Activated CD8-positive, alpha-beta memory T cell treated with anti-CD3 and anti-CD28 coated beads for 24 hours (primary cell): Measurements from ENCODE around the gene HLA-DOB.

ENCODE experiments used
- DNase-seq: peaks from one replicate; pipeline ENCODE4 v3.0.0-alpha.2; 2020

Gene HLA-DOB

GRCh38 chr6:32843331-32843978 is 26.7 kb upstream of the HLA-DOB start:
- no peak for DNase-seq

- DNase-seq, result peak; percentile 70
Observed at GRCh38 chr6:32842690-32843089, 25.9 kb upstream of the HLA-DOB start.

- DNase-seq, result no peak
Observed at GRCh38 chr6:32842021-32842650, 25.3 kb upstream of the HLA-DOB start.

- peak; percentile 74 for DNase-seq
Observed at GRCh38 chr6:32840604-32841246, 23.9 kb upstream of the HLA-DOB start.

- peak; percentile 57 for DNase-seq
Observed at GRCh38 chr6:32839356-32839755, 22.6 kb upstream of the HLA-DOB start.

GRCh38 chr6:32838114-32838958 is 21.5 kb upstream of the HLA-DOB start, which contains the start of gene TAP2:
TSS of gene TAP2 (minus strand) at chr6:32838739. CDS start at chr6:32838233, 506 bp downstream.
- peak; percentile 100 for DNase-seq

GRCh38 chr6:32837651-32838113 is 20.9 kb upstream of the HLA-DOB start:
- no peak for DNase-seq

- DNase-seq, result no peak
Observed at GRCh38 chr6:32836873-32837272, 20.1 kb upstream of the HLA-DOB start.

GRCh38 chr6:32835167-32835893 is 18.5 kb upstream of the HLA-DOB start:
- no peak for DNase-seq

GRCh38 chr6:32833664-32834063 is 16.9 kb upstream of the HLA-DOB start:
- no peak for DNase-seq

- DNase-seq, result no peak
Observed at GRCh38 chr6:32832535-32832934, 15.7 kb upstream of the HLA-DOB start.

GRCh38 chr6:32830936-32831335 is 14.1 kb upstream of the HLA-DOB start:
- DNase-seq, result no peak

- no peak for DNase-seq
Observed at GRCh38 chr6:32830017-32830416, 13.2 kb upstream of the HLA-DOB start.

- DNase-seq, result no peak
Observed at GRCh38 chr6:32829495-32829894, 12.7 kb upstream of the HLA-DOB start.

GRCh38 chr6:32827025-32827424 is 10.2 kb upstream of the HLA-DOB start:
- DNase-seq, result no peak

- no peak for DNase-seq
Observed at GRCh38 chr6:32825966-32826365, 9.2 kb upstream of the HLA-DOB start.

GRCh38 chr6:32819729-32820128 is 2.9 kb upstream of the HLA-DOB start:
- DNase-seq, result no peak

GRCh38 chr6:32818867-32819266 is 2.1 kb upstream of the HLA-DOB start:
- no peak for DNase-seq

GRCh38 chr6:32815996-32816395 is 806 bp downstream of the HLA-DOB start:
- no peak for DNase-seq

- no peak for DNase-seq
Observed at GRCh38 chr6:32815115-32815514, 1.7 kb downstream of the HLA-DOB start.

- no peak for DNase-seq
Observed at GRCh38 chr6:32814145-32814544, 2.7 kb downstream of the HLA-DOB start.

GRCh38 chr6:32809171-32809570 is 7.6 kb downstream of the HLA-DOB start:
- no peak for DNase-seq
